GM12892 (cell line): ENCODE results near the gene HTATIP2.

Experiments used
- POLR2A ChIP-seq: IDR thresholded peaks from 2 replicates; pipeline ENCODE4 v1.6.1; 2011; ENCODE audit warnings: low read depth, low read length, control low read depth
- TAF1 ChIP-seq: IDR thresholded peaks from 2 replicates; pipeline ENCODE4 v1.6.1; 2011; ENCODE audit warnings: low read depth, mild to moderate bottlenecking, control low read depth, low read length, borderline replicate concordance

DNA sequence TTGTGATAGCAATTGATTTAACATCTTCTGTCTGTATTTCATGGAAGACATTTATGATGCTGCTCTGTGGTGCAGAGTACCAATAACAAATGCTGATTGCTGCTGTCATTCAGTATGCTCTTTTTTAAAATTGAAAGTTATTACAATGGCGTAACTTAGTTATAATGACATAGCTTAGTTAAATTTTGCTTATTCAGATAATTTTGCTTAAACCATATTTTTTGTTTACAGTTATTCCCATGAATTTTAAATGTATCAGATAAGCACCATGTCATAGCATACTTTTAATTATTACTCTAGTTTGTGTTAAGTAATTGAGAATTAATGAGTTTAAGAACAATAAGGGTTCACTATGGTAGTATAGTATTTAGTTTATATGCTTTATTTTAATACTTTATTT is 39.5 kb downstream of the HTATIP2 start:
- no peak for TF ChIP-seq POLR2A
- TF ChIP-seq TAF1 = no peak
